SK-N-MC (cell line): ENCODE data around the gene ANK2.

Source experiments
- EZH2 ChIP-seq: fragments of 200-600 bp; sonication (generic); IDR thresholded peaks from one replicate; pipeline ENCODE4 v1.6.1; 2017; ENCODE audit warnings: antibody characterized with exemption
- POLR2AphosphoS5 ChIP-seq: IDR thresholded peaks from 2 replicates; pipeline ENCODE4 v1.6.1; 2012; ENCODE audit warnings: mild to moderate bottlenecking, low read depth, low read length, borderline replicate concordance

DNA sequence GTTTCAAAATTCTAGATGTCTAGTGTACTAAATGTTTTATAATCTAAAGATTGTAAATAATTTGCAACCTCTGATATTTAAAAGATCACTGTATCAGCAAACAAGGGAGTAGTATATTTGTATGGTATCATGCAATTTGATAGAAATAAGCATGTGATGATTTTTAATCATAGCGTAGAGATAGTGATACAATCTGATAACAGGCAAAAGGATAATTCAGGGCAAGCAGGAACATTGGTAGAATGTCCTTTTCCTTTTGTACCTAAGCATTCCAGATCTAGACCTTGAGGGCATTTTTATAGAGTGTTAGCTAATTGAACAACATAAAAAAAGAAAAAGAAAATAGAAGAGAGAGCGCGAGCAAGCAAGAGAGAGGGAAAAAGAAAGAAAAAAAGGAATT, 1.4 kb downstream of the ANK2 start:
- TF ChIP-seq EZH2, result no peak
- TF ChIP-seq POLR2AphosphoS5, result no peak
